Retinal pigment epithelial cell (primary cell): ENCODE measurements around the gene PCDHB1.
"Not testable (repeated sequence)": the region's sequence is repeated elsewhere in the genome, so short reads cannot be mapped to it uniquely, and the experiment has no call there.

Experiments used
- DNase-seq: peaks from one replicate; pipeline ENCODE4 v3.0.0-alpha.2; 2010; ENCODE audit warnings: low read depth
- H3K4me3 ChIP-seq: 2 replicates; pipeline ENCODE4 v1.5.1; 2011; ENCODE audit warnings: mild to moderate bottlenecking, low read length, control low read depth, moderate library complexity
- CTCF ChIP-seq: conservative IDR thresholded peaks from 2 replicates; pipeline ENCODE4 v1.5.1; 2011; ENCODE audit warnings: low read depth, low read length, control low read depth, inconsistent platforms

PCDHB1 gene

DNA sequence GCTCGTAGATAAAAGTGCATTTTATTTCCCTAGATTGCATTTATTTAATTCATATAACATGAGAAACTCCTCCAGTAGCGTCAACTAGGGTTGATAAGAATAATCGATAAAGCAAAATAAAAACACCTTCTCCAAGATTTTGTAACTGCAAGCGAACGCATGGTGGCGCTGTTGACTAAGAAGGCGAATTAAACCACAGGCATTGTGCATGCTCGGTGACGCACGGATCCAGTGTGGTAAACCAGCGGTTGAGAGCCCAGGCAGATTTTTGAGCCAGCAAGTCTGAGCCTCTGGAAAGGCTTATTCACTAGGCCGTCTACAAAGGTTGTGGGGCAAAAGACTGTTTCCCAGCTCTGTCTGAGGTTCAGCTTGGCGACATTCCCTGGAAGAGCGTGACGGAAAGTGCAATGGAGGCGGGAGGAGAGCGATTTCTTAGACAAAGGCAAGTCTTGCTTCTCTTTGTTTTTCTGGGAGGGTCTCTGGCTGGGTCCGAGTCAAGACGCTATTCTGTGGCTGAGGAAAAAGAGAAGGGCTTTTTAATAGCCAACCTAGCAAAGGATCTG, 49.1 kb downstream of the PCDHB1 start, which contains the start of gene PCDHB3:
Gene PCDHB3, plus strand, starts transcription at position 231 of the 563 bp plus-strand sequence. Its CDS starts 177 bp downstream, at position 408.
- H3K4me3 ChIP-seq, result no peak within 1 kb of the TSS
- DNase-seq, result no peak
- peak; percentile 12 for TF ChIP-seq CTCF

DNA sequence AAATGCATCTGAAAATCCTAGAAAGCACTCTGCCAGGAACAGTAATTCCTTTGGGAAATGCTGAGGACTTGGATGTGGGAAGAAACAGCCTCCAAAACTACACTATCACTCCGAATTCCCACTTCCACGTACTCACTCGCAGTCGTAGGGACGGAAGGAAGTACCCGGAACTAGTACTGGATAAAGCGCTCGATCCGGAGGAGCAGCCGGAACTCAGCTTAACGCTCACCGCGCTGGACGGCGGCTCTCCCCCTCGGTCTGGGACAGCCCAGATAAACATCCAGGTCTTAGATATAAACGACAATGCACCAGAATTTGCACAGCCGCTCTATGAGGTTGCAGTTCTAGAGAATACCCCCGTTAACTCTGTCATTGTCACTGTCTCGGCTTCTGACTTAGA, 49.9 kb downstream of the PCDHB1 start:
- no peak overlapping the region for H3K4me3 ChIP-seq
- no peak for DNase-seq
- no peak for TF ChIP-seq CTCF

GRCh38 chr5:141102070-141102469, 50.9 kb downstream of the PCDHB1 start:
- not testable (repeated sequence) for DNase-seq, H3K4me3 ChIP-seq

- DNase-seq, result not testable (repeated sequence)
Observed at GRCh38 chr5:141102471-141102870, 51.3 kb downstream of the PCDHB1 start.

DNA sequence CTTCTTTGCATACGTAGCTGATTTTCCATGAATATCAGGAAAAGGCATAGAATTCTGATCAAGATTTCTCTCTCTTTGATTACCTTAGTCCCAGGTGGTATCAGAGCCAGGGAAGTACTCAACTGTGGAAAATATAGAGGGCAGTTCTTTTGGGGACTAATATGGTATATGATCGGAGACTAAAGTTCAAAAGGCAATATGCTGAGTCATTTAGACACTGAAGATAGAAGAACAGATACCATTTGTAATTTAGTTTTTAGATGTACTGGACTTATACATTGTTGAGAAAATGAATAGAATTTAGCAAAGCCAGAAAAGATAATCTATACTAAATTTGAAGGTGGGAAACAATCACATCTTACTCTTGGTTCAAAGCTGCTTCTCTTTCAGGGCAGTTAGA, 54.2 kb downstream of the PCDHB1 start:
- no peak for DNase-seq
- no peak overlapping the region for H3K4me3 ChIP-seq
- TF ChIP-seq CTCF, result no peak

More at GRCh38 chr5:141102471-141102870, 51.3 kb downstream of the PCDHB1 start:
- H3K4me3 ChIP-seq, result not testable (repeated sequence)
